ENCODE data around the gene C16orf46. TPM values are rescaled to one million over a fixed set of nuclear protein-coding genes. Genes with fewer than 3 reads are reported as not detected.

Gene C16orf46
- polyA plus RNA-seq, 1 of the 3 experiments (the other 2 are of a cell fraction), result 1.5 TPM

DNA sequence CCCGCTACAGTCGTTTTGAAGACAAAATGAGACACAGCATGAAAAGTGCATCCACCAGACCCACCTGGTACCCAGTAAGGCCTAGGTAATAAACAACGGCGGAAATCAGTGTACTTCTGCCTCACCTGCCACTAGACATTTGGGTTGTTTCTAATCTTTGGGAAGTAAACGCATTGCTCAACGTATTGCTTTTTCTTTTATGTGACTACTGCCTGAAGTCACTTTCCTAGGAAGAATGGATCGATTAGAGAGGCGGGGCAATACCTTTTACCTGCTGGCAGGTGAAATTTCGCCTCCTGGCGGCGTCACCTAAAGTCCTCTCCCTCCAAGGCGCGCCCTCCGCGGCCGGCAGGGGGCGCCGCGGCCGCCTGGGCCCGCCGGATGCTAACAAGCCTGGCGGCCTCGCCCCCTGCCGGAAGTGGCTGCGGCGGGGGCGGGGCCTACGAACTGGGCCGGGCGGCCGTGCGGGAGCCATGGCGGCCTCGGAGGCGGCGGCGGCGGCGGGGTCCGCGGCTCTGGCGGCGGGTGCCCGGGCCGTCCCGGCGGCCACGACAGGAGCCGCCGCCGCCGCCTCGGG is 41.6 kb downstream of the C16orf46 start, which contains the start of gene ATMIN:
Gene ATMIN (plus strand): TSS at position 445 of the 577 bp plus-strand sequence. CDS start 29 bp downstream, at position 474.
- H3K79me2 ChIP-seq (ENCODE audit: insufficient read depth), result peaks cover 43% of the 10 kb centered on the region
- peak within 1 kb of the TSS; percentile 57 for H3K9ac ChIP-seq
- H3K27ac ChIP-seq (ENCODE audit: low read depth in 2 of 2, low read length in 1 of 2), result peak within 1 kb of the TSS in 1 of 2 experiments; percentile 65; a peak in 2 of 4 replicates
- 17% methylated on average over 18 of the region's 54 CpGs for WGBS (ENCODE audit: low lambda C conversion rate)
- peaks cover 9% of the 10 kb centered on the region; the same call in 1 of the 2 replicates for H4K20me1 ChIP-seq (ENCODE audit: insufficient read depth)
- H3K9me3 ChIP-seq, result no peaks in the 10 kb centered on the region
- CTCF ChIA-PET, result interaction anchor here (0.6 to 3.1 kb wide), 37 partner anchors 9 to 1914 kb away, joined by 3 to 22 read pairs (median 4); partner anchors contain the start of genes CENPN and CMC2
- H3K36me3 ChIP-seq (replicated peaks in 1 of 2; ENCODE audit: control insufficient read depth in 1 of 2, insufficient read depth in 2 of 2, low read length in 1 of 2), result peaks cover 0 to 13% of the 10 kb centered on the region in 2 experiments
- peak; percentile 98 for DNase-seq
- H3K4me3 ChIP-seq (ENCODE audit: low read depth in 2 of 2, low read length in 1 of 2), result peak within 1 kb of the TSS; percentile 67 to 86
- H3F3A ChIP-seq (replicated peaks; ENCODE audit: insufficient read depth), result no peaks in the 10 kb centered on the region
- no peaks in the 10 kb centered on the region for H3K9me2 ChIP-seq
- POLR2A ChIA-PET, result interaction anchor here (0.9 to 1.2 kb wide), 3 partner anchors 28 to 365 kb away, joined by 3 to 5 read pairs (median 3); partner anchors contain the start of genes C16orf46, CENPN and CMC2
- H3K4me2 ChIP-seq, result peak within 1 kb of the TSS; percentile 89
- peaks cover 0 to 13% of the 10 kb centered on the region in 2 experiments; a peak in 2 of 4 replicates for H3K4me1 ChIP-seq (ENCODE audit: control insufficient read depth in 1 of 2, insufficient read depth in 2 of 2, low read depth in 1 of 2, low read length in 1 of 2)
- no peaks in the 10 kb centered on the region for H3K27me3 ChIP-seq (ENCODE audit: insufficient read depth)
- H2AFZ ChIP-seq (ENCODE audit: low read depth), result peak within 1 kb of the TSS; percentile 66
- TF ChIP-seq FOXJ3 (CRISPR knock-in tag; IDR thresholded peaks at IDR 0.05) (no peak), RAD21 (IDR thresholded peaks at IDR 0.05; ENCODE audit: low read length) (peak; percentile 64), CHD2 (IDR thresholded peaks at IDR 0.05; ENCODE audit: low read length, partially characterized antibody) (no peak), EP300 (IDR thresholded peaks at IDR 0.05; ENCODE audit: borderline replicate concordance in 1 of 2, low read depth in 1 of 2, low read length in 1 of 2) (no peak), NFIC (IDR thresholded peaks at IDR 0.05; ENCODE audit: borderline replicate concordance) (no peak), EZH2phosphoT487 (IDR thresholded peaks at IDR 0.05; ENCODE audit: borderline replicate concordance, low read depth) (no peak), GATA2 (CRISPR knock-in tag; IDR thresholded peaks at IDR 0.05) (no peak), YY1 (IDR thresholded peaks at IDR 0.05; ENCODE audit: low read depth) (peak; percentile 62), MXI1 (IDR thresholded peaks at IDR 0.05; ENCODE audit: low read depth, low read length) (0 out of 2 replicates have a peak, but pooled peaks have one; percentile 18), RFX5 (IDR thresholded peaks at IDR 0.05; ENCODE audit: low read length) (no peak), SMC3 (IDR thresholded peaks at IDR 0.05; ENCODE audit: low read depth, low read length) (peak; percentile 82), NRF1 (IDR thresholded peaks at IDR 0.05; ENCODE audit: low read depth, low read length) (no peak), MEF2A (IDR thresholded peaks at IDR 0.05; ENCODE audit: borderline replicate concordance, low read depth) (no peak), TAF1 (IDR thresholded peaks at IDR 0.05; ENCODE audit: borderline replicate concordance, low read depth, low read length) (peak; percentile 40; the same call in 1 of the 2 replicates), TEAD4 (IDR thresholded peaks at IDR 0.05; ENCODE audit: borderline replicate concordance, insufficient read depth) (no peak), GABPA (IDR thresholded peaks at IDR 0.05; ENCODE audit: low read depth) (peak; percentile 70), SIN3A (IDR thresholded peaks at IDR 0.05; ENCODE audit: borderline replicate concordance, low read depth, low read length) (peak; percentile 64; the same call in 1 of the 2 replicates), JUND (IDR thresholded peaks at IDR 0.05) (no peak)
- TF ChIP-seq, protein P1, sequence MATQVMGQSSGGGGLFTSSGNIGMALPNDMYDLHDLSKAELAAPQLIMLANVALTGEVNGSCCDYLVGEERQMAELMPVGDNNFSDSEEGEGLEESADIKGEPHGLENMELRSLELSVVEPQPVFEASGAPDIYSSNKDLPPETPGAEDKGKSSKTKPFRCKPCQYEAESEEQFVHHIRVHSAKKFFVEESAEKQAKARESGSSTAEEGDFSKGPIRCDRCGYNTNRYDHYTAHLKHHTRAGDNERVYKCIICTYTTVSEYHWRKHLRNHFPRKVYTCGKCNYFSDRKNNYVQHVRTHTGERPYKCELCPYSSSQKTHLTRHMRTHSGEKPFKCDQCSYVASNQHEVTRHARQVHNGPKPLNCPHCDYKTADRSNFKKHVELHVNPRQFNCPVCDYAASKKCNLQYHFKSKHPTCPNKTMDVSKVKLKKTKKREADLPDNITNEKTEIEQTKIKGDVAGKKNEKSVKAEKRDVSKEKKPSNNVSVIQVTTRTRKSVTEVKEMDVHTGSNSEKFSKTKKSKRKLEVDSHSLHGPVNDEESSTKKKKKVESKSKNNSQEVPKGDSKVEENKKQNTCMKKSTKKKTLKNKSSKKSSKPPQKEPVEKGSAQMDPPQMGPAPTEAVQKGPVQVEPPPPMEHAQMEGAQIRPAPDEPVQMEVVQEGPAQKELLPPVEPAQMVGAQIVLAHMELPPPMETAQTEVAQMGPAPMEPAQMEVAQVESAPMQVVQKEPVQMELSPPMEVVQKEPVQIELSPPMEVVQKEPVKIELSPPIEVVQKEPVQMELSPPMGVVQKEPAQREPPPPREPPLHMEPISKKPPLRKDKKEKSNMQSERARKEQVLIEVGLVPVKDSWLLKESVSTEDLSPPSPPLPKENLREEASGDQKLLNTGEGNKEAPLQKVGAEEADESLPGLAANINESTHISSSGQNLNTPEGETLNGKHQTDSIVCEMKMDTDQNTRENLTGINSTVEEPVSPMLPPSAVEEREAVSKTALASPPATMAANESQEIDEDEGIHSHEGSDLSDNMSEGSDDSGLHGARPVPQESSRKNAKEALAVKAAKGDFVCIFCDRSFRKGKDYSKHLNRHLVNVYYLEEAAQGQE (IDR thresholded peaks at IDR 0.05; ENCODE audit: low read depth, low read length), result no peak
- TF ChIP-seq, protein P2, sequence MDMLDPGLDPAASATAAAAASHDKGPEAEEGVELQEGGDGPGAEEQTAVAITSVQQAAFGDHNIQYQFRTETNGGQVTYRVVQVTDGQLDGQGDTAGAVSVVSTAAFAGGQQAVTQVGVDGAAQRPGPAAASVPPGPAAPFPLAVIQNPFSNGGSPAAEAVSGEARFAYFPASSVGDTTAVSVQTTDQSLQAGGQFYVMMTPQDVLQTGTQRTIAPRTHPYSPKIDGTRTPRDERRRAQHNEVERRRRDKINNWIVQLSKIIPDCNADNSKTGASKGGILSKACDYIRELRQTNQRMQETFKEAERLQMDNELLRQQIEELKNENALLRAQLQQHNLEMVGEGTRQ (IDR thresholded peaks at IDR 0.05; ENCODE audit: borderline replicate concordance, low read depth, low read length), result no peak
- TF ChIP-seq, protein P3, sequence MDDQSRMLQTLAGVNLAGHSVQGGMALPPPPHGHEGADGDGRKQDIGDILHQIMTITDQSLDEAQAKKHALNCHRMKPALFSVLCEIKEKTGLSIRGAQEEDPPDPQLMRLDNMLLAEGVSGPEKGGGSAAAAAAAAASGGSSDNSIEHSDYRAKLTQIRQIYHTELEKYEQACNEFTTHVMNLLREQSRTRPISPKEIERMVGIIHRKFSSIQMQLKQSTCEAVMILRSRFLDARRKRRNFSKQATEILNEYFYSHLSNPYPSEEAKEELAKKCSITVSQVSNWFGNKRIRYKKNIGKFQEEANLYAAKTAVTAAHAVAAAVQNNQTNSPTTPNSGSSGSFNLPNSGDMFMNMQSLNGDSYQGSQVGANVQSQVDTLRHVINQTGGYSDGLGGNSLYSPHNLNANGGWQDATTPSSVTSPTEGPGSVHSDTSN (IDR thresholded peaks at IDR 0.05), result no peak; the same call in 1 of the 2 replicates
- TF ChIP-seq, protein P4, sequence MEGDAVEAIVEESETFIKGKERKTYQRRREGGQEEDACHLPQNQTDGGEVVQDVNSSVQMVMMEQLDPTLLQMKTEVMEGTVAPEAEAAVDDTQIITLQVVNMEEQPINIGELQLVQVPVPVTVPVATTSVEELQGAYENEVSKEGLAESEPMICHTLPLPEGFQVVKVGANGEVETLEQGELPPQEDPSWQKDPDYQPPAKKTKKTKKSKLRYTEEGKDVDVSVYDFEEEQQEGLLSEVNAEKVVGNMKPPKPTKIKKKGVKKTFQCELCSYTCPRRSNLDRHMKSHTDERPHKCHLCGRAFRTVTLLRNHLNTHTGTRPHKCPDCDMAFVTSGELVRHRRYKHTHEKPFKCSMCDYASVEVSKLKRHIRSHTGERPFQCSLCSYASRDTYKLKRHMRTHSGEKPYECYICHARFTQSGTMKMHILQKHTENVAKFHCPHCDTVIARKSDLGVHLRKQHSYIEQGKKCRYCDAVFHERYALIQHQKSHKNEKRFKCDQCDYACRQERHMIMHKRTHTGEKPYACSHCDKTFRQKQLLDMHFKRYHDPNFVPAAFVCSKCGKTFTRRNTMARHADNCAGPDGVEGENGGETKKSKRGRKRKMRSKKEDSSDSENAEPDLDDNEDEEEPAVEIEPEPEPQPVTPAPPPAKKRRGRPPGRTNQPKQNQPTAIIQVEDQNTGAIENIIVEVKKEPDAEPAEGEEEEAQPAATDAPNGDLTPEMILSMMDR (IDR thresholded peaks at IDR 0.05), result peak; percentile 98
- TF ChIP-seq, protein P5, sequence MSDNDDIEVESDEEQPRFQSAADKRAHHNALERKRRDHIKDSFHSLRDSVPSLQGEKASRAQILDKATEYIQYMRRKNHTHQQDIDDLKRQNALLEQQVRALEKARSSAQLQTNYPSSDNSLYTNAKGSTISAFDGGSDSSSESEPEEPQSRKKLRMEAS (IDR thresholded peaks at IDR 0.05; ENCODE audit: low read depth), result no peak
- TF ChIP-seq, protein P6, sequence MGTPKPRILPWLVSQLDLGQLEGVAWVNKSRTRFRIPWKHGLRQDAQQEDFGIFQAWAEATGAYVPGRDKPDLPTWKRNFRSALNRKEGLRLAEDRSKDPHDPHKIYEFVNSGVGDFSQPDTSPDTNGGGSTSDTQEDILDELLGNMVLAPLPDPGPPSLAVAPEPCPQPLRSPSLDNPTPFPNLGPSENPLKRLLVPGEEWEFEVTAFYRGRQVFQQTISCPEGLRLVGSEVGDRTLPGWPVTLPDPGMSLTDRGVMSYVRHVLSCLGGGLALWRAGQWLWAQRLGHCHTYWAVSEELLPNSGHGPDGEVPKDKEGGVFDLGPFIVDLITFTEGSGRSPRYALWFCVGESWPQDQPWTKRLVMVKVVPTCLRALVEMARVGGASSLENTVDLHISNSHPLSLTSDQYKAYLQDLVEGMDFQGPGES (IDR thresholded peaks at IDR 0.05; ENCODE audit: low read depth, low read length), result no peak

Measured in SK-N-SH (cell line).